OCI-LY1 (cell line): ENCODE results near the gene TAS2R3.

Source experiments
- H2AFZ ChIP-seq: fragments of 200-600 bp; sonication (generic), shearing (Covaris generic); 2 replicates; pipeline ENCODE4 v1.6.0; 2014; ENCODE audit warnings: antibody characterized with exemption, mild to moderate bottlenecking, low read length
- H3F3A ChIP-seq: fragments of 200-600 bp; sonication (generic), shearing (Covaris generic); 2 replicates; pipeline ENCODE4 v1.6.0; 2014; ENCODE audit warnings: mild to moderate bottlenecking, antibody characterized with exemption, low read length, moderate library complexity; ENCODE audit not compliant: insufficient read depth
- H3K27ac ChIP-seq: fragments of 200-600 bp; sonication (generic); 2 replicates; pipeline ENCODE4 v1.5.1; 2014; ENCODE audit warnings: low read length, mixed run types, mild to moderate bottlenecking, low read depth; ENCODE audit not compliant: poor library complexity, severe bottlenecking
- H3K27me3 ChIP-seq: fragments of 200-600 bp; sonication (generic); 2 replicates; pipeline ENCODE4 v1.6.0; 2014; ENCODE audit warnings: antibody characterized with exemption, mild to moderate bottlenecking, low read length, moderate library complexity; ENCODE audit not compliant: insufficient read depth
- H3K36me3 ChIP-seq: fragments of 200-600 bp; sonication (generic); 2 replicates; pipeline ENCODE4 v1.6.1; 2014; ENCODE audit warnings: mild to moderate bottlenecking, antibody characterized with exemption, low read length, moderate library complexity, mixed read lengths; ENCODE audit not compliant: insufficient read depth
- H3K4me1 ChIP-seq: fragments of 200-600 bp; sonication (generic); 2 replicates; pipeline ENCODE4 v1.5.1; 2014; ENCODE audit warnings: mild to moderate bottlenecking, low read length, moderate library complexity; ENCODE audit not compliant: insufficient read depth, severe bottlenecking
- H3K4me2 ChIP-seq: fragments of 200-600 bp; sonication (generic), shearing (Covaris generic); 2 replicates; pipeline ENCODE4 v1.6.1; 2014; ENCODE audit warnings: low read length
- H3K4me3 ChIP-seq: fragments of 200-600 bp; sonication (generic); 2 replicates; pipeline ENCODE4 v1.5.1; 2014; ENCODE audit warnings: low read length, low read depth, mild to moderate bottlenecking, mixed read lengths; ENCODE audit not compliant: poor library complexity, severe bottlenecking
- H3K79me2 ChIP-seq: fragments of 200-600 bp; shearing (Covaris generic); 2 replicates; pipeline ENCODE4 v1.6.1; 2016; ENCODE audit warnings: mixed run types, low read length, mixed read lengths; ENCODE audit not compliant: insufficient read depth
- H3K9ac ChIP-seq: fragments of 200-600 bp; sonication (generic), shearing (Covaris generic); 2 replicates; pipeline ENCODE4 v1.6.1; 2014; ENCODE audit warnings: mild to moderate bottlenecking, low read length, mixed read lengths
- H3K9me2 ChIP-seq: fragments of 200-600 bp; sonication (generic), shearing (Covaris generic); 2 replicates; pipeline ENCODE4 v1.6.1; 2014; ENCODE audit warnings: low read depth, mild to moderate bottlenecking, low read length, mixed read lengths
- H3K9me3 ChIP-seq: fragments of 200-600 bp; shearing (Covaris generic); 2 replicates; pipeline ENCODE4 v1.6.1; 2014; ENCODE audit warnings: low read length, mixed read lengths
- H4K20me1 ChIP-seq: fragments of 200-600 bp; sonication (generic), shearing (Covaris generic); 2 replicates; pipeline ENCODE4 v1.6.0; 2016; ENCODE audit warnings: mild to moderate bottlenecking, low read length; ENCODE audit not compliant: insufficient read depth
- CTCF ChIP-seq: fragments of 200-600 bp; sonication (generic), shearing (Covaris generic); IDR thresholded peaks from 2 replicates; pipeline ENCODE4 v1.5.1; 2017; ENCODE audit warnings: mild to moderate bottlenecking, antibody characterized with exemption, low read length, moderate library complexity, mixed read lengths
- EZH2 ChIP-seq: fragments of 200-600 bp; sonication (generic), shearing (Covaris generic); IDR thresholded peaks from 2 replicates; pipeline ENCODE4 v1.8.0; 2017; ENCODE audit warnings: borderline replicate concordance, mixed run types, mild to moderate bottlenecking, antibody characterized with exemption, low read length, moderate library complexity, mixed read lengths

Gene TAS2R3

GRCh38 chr7:141715794-141716689, 47.9 kb upstream of the TAS2R3 start:
- H3F3A ChIP-seq: no peaks in the 10 kb centered on the region
- H3K9me2 ChIP-seq: no peaks in the 10 kb centered on the region
- no peaks in the 10 kb centered on the region for H3K27me3 ChIP-seq
- H3K9me3 ChIP-seq: no peaks in the 10 kb centered on the region
- H3K4me1 ChIP-seq: no peaks in the 10 kb centered on the region
- no peaks in the 10 kb centered on the region for H4K20me1 ChIP-seq
- no peak overlapping the region for H3K4me2 ChIP-seq
- no peak for TF ChIP-seq CTCF
- TF ChIP-seq EZH2: no peak
- H3K79me2 ChIP-seq: no peaks in the 10 kb centered on the region
- no peaks in the 10 kb centered on the region for H3K36me3 ChIP-seq
- H3K27ac ChIP-seq: no peak overlapping the region
- no peak overlapping the region for H2AFZ ChIP-seq
- no peak overlapping the region for H3K4me3 ChIP-seq
- H3K9ac ChIP-seq: no peak overlapping the region

GRCh38 chr7:141717450-141717849, 46.4 kb upstream of the TAS2R3 start:
- no peaks in the 10 kb centered on the region for H4K20me1 ChIP-seq
- H2AFZ ChIP-seq: no peak overlapping the region
- no peaks in the 10 kb centered on the region for H3K9me3 ChIP-seq
- no peaks in the 10 kb centered on the region for H3K4me1 ChIP-seq
- no peak overlapping the region for H3K4me2 ChIP-seq
- no peaks in the 10 kb centered on the region for H3K36me3 ChIP-seq
- H3K4me3 ChIP-seq: no peak overlapping the region
- H3K27me3 ChIP-seq: no peaks in the 10 kb centered on the region
- H3F3A ChIP-seq: no peaks in the 10 kb centered on the region
- H3K9ac ChIP-seq: no peak overlapping the region
- no peaks in the 10 kb centered on the region for H3K79me2 ChIP-seq
- TF ChIP-seq EZH2: no peak
- no peak for TF ChIP-seq CTCF
- no peak overlapping the region for H3K27ac ChIP-seq
- H3K9me2 ChIP-seq: no peaks in the 10 kb centered on the region

- H3F3A ChIP-seq: no peaks in the 10 kb centered on the region
- no peak overlapping the region for H2AFZ ChIP-seq
- H3K27ac ChIP-seq: no peak overlapping the region
- H3K79me2 ChIP-seq: no peaks in the 10 kb centered on the region
- H4K20me1 ChIP-seq: no peaks in the 10 kb centered on the region
- H3K4me3 ChIP-seq: no peak overlapping the region
- no peak overlapping the region for H3K9ac ChIP-seq
- no peaks in the 10 kb centered on the region for H3K4me1 ChIP-seq
- H3K9me3 ChIP-seq: no peaks in the 10 kb centered on the region
- no peak for TF ChIP-seq CTCF
- no peak for TF ChIP-seq EZH2
- no peaks in the 10 kb centered on the region for H3K36me3 ChIP-seq
- no peak overlapping the region for H3K4me2 ChIP-seq
- no peaks in the 10 kb centered on the region for H3K9me2 ChIP-seq
- H3K27me3 ChIP-seq: no peaks in the 10 kb centered on the region
Measured at GRCh38 chr7:141722529-141722928, 41.4 kb upstream of the TAS2R3 start.
